Endothelial cell (in vitro differentiated cells): ENCODE measurements around the gene LYPD6. TPM values are rescaled to one million over a fixed set of nuclear protein-coding genes. Genes with fewer than 3 reads are reported as not detected.

Experiments used
- DNase-seq: peaks from one replicate; pipeline ENCODE4 v3.0.0; 2021; ENCODE audit warnings: low spot score
- H3K27ac Mint-ChIP-seq: one replicate; pipeline ENCODE4 v1.8.0; 2021; ENCODE audit warnings: mixed read lengths, inconsistent platforms; ENCODE audit not compliant: unreplicated experiment
- H3K27me3 Mint-ChIP-seq: one replicate; pipeline ENCODE4 v1.8.0; 2021; ENCODE audit warnings: mild to moderate bottlenecking, moderate library complexity, mixed read lengths, inconsistent platforms; ENCODE audit not compliant: unreplicated experiment
- H3K36me3 Mint-ChIP-seq: one replicate; pipeline ENCODE4 v1.8.0; 2021; ENCODE audit warnings: mild to moderate bottlenecking, low read depth, mixed read lengths, inconsistent platforms; ENCODE audit not compliant: unreplicated experiment
- H3K4me1 Mint-ChIP-seq: one replicate; pipeline ENCODE4 v1.8.0; 2021; ENCODE audit warnings: mild to moderate bottlenecking, mixed read lengths, inconsistent platforms; ENCODE audit not compliant: unreplicated experiment
- H3K4me3 Mint-ChIP-seq: one replicate; pipeline ENCODE4 v1.8.0; 2021; ENCODE audit warnings: mild to moderate bottlenecking, mixed read lengths, inconsistent platforms; ENCODE audit not compliant: unreplicated experiment
- H3K9me3 Mint-ChIP-seq: one replicate; pipeline ENCODE4 v1.8.0; 2021; ENCODE audit warnings: mixed read lengths, inconsistent platforms; ENCODE audit not compliant: unreplicated experiment
- CTCF ChIP-seq: fragments of 200-600 bp; sonication (generic); IDR thresholded peaks from one replicate; pipeline ENCODE4 v1.5.0; 2021; ENCODE audit warnings: antibody characterized with exemption; ENCODE audit not compliant: unreplicated experiment
- total RNA-seq: library from RNA; stranded (reverse); fragmentation: NEBNext Ultra II Directional; extraction: Animal tissue kit (Norgen Biotek cat#: 25700); gene quantifications from one replicate; pipeline ENCODE4 v1.2.1, GENCODE V29; 2021; ENCODE audit not compliant: unreplicated experiment

LYPD6 gene
- total RNA-seq, 1 donor from 2014 or later: 3.5 TPM

- Mint-ChIP-seq H3K36me3 (no peaks in the 10 kb centered on the region), H3K9me3 (no peaks in the 10 kb centered on the region), H3K4me3 (no peak overlapping the region), H3K27me3 (no peaks in the 10 kb centered on the region), H3K4me1 (peaks cover 11% of the 10 kb centered on the region), H3K27ac (no peak overlapping the region)
- no peak for DNase-seq
- no peak for TF ChIP-seq CTCF
These were observed 89.9 kb downstream of the LYPD6 start for GRCh38 chr2:149420053-149420963.

GRCh38 chr2:149421791-149422190 is 91.4 kb downstream of the LYPD6 start:
- H3K36me3 Mint-ChIP-seq: no peaks in the 10 kb centered on the region
- H3K27me3 Mint-ChIP-seq: no peaks in the 10 kb centered on the region
- H3K4me1 Mint-ChIP-seq: peaks cover 18% of the 10 kb centered on the region
- DNase-seq: no peak
- H3K9me3 Mint-ChIP-seq: no peaks in the 10 kb centered on the region
- no peak overlapping the region for H3K27ac Mint-ChIP-seq
- no peak for TF ChIP-seq CTCF
- no peak overlapping the region for H3K4me3 Mint-ChIP-seq

- Mint-ChIP-seq H3K4me3 (no peak overlapping the region), H3K36me3 (no peaks in the 10 kb centered on the region), H3K9me3 (no peaks in the 10 kb centered on the region), H3K27me3 (no peaks in the 10 kb centered on the region), H3K4me1 (peaks cover 20% of the 10 kb centered on the region), H3K27ac (no peak overlapping the region)
- DNase-seq: no peak
- TF ChIP-seq CTCF: no peak
These were observed 92.1 kb downstream of the LYPD6 start for GRCh38 chr2:149422337-149422990.

- no peaks in the 10 kb centered on the region for H3K36me3 Mint-ChIP-seq
- H3K9me3 Mint-ChIP-seq: no peaks in the 10 kb centered on the region
- peaks cover 17% of the 10 kb centered on the region for H3K4me1 Mint-ChIP-seq
- DNase-seq: no peak
- TF ChIP-seq CTCF: no peak
- no peak overlapping the region for H3K27ac Mint-ChIP-seq
- H3K4me3 Mint-ChIP-seq: no peak overlapping the region
- no peaks in the 10 kb centered on the region for H3K27me3 Mint-ChIP-seq
These were observed 92.6 kb downstream of the LYPD6 start for GRCh38 chr2:149422991-149423338.

- Mint-ChIP-seq H3K9me3 (no peaks in the 10 kb centered on the region), H3K4me1 (peaks cover 17% of the 10 kb centered on the region), H3K36me3 (no peaks in the 10 kb centered on the region), H3K27me3 (no peaks in the 10 kb centered on the region), H3K27ac (no peak overlapping the region), H3K4me3 (no peak overlapping the region)
- no peak for TF ChIP-seq CTCF
- no peak for DNase-seq
These were observed 93.2 kb downstream of the LYPD6 start for GRCh38 chr2:149423630-149424029.
